Esophagus muscularis mucosa (tissue), 4 donors: ENCODE data around the gene RILPL1. TPM values are rescaled to one million over a fixed set of nuclear protein-coding genes. Genes with fewer than 3 reads are reported as not detected.
"Not testable (repeated sequence)": the region's sequence is repeated elsewhere in the genome, so short reads cannot be mapped to it uniquely, and the experiment has no call there.

Experiments
- DNase-seq: peaks from one replicate; pipeline ENCODE4 v3.0.0-alpha.2; 2017; ENCODE audit errors: extremely low spot score
- H3K27ac ChIP-seq, 4 donors: fragments of 200-600 bp; sonication (generic); replicated peaks in 1 of 4; 1 replicate in 3 of 4; 2 replicates in 1 of 4; pipeline ENCODE4 v1.5.1; 2016 to 2019; ENCODE audit warnings: mild to moderate bottlenecking in 1 of 4
- H3K27me3 ChIP-seq, 4 donors: fragments of 200-600 bp; sonication (generic); one replicate each; pipeline versions ENCODE4 v1.5.1 to v1.6.0; 2016 to 2019
- H3K36me3 ChIP-seq, 4 donors: fragments of 200-600 bp; sonication (generic); one replicate each; pipeline ENCODE4 v1.5.1; 2016 to 2019
- H3K4me1 ChIP-seq, 4 donors: fragments of 200-600 bp; sonication (generic); one replicate each; pipeline ENCODE4 v1.5.1; 2016 to 2019
- H3K4me3 ChIP-seq, 4 donors: fragments of 200-600 bp; sonication (generic); 1 replicate in 2 of 4; 2 replicates in 2 of 4; pipeline ENCODE4 v1.5.1; 2016 to 2019; ENCODE audit warnings: mild to moderate bottlenecking in 4 of 4, moderate library complexity in 1 of 4
- H3K9me3 ChIP-seq, 4 donors: fragments of 200-600 bp; sonication (generic); 1 replicate in 3 of 4; 2 replicates in 1 of 4; pipeline ENCODE4 v1.5.1; 2016 to 2019
- EP300 ChIP-seq: sonication (generic); formaldehyde crosslinking; IDR thresholded peaks from one replicate; pipeline ENCODE4 v1.6.1; 2017; ENCODE audit warnings: antibody characterized with exemption
- POLR2A ChIP-seq: fragments of 450-650 bp; IDR thresholded peaks from one replicate; pipeline ENCODE4 v1.6.1; 2017; ENCODE audit warnings: antibody characterized with exemption, moderate library complexity, mild to moderate bottlenecking, low read depth
- POLR2AphosphoS5 ChIP-seq, 2 donors: sonication (generic); formaldehyde crosslinking; IDR thresholded peaks; one replicate each; pipeline ENCODE4 v1.6.1; 2017; ENCODE audit warnings: antibody characterized with exemption in 2 of 2
- WGBS: methylation state at CpG from one replicate; pipeline ENCODE4 v1.1.5; 2018; 5-methylcytosine and 5-hydroxymethylcytosine counted together
- intact Hi-C: fragments of 100-400 bp; cut with DNase I; formaldehyde crosslinking; loops from one replicate; pipeline ENCODE4 v1.15.1; 2023
- total RNA-seq, 4 donors: library from RNA; depleted of rRNA; stranded (reverse); fragments of >200 nt; gene quantifications; one replicate each; pipeline versions ENCODE4 v1.1.0 to v1.2.1, GENCODE V29; 2016
- TF ChIP-seq, protein P1 (sequence below), 3 experiments: fragments of 200-600 bp in 2 of 3; fragments of 450-650 bp in 1 of 3; sonication (generic) in 2 of 3; IDR thresholded peaks; one replicate each; pipeline ENCODE4 v1.5.1; 2017 to 2019; ENCODE audit warnings: antibody characterized with exemption in 3 of 3, mild to moderate bottlenecking in 2 of 3, moderate library complexity in 1 of 3

Gene RILPL1
- total RNA-seq, 4 donors from 2014 or later: 19.9 to 54.4 (median 38.4) TPM

DNA sequence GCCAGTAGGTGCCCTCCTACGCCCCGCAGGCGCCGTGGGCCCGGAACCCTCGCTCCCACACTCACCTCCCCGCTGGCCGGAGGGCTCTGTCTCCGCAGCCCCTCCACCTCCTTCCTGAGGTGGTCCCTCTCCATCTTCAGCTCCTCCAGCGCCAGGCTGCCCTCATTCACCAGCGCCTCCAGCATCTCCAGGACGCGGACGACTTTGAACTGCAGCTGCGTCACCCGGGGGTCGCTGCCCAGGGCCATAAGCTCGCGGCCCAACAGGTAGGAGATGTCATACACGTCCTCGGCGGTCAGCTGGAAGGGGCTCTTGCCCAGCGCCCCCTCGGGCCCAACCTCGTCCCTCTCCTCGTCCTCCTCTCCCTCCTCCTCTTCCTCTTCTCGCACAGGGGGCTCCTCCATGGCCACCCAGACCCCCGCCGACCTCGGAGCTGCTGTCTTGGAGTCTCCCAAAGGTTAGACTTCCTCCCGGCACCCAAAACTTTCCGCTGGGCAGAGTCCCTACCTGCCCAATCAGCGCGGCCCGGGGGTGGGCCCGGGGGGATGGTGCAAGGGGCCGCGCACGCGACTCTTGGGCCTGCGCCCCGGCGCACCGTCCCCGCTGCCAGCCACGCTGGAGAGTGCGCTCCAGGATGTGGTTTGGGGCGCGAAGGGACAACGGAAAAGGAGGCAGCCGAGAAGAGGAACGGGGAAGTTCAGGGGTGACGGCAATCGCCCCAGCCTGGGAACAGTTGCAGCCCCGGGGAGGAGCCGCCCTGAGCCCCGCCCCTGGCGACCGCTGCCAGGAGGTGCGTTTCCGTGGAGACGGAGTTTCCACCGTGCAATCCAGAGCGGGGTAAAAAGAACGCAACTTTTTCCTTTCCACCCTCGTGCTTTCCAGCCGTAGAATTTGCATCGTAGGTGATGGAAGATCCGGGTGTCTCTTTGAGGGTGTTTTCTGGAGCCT, 97.2 kb downstream of the RILPL1 start, which contains the start of gene RILPL2:
TSS of gene RILPL2 (minus strand) at position 668 of the 948 bp plus-strand sequence. CDS start at position 404, 264 bp downstream.
- H3K27me3 ChIP-seq: no peaks in the 10 kb centered on the region
- peak within 1 kb of the TSS; percentile 66 to 94 (median 78) for H3K4me3 ChIP-seq
- peak; percentile 96 for DNase-seq
- H3K4me1 ChIP-seq: peaks cover 22 to 51% (median 49%) of the 10 kb centered on the region in 4 donors
- H3K36me3 ChIP-seq: peaks cover 0 to 4% (median under 1%) of the 10 kb centered on the region in 4 donors
- H3K27ac ChIP-seq: peak within 1 kb of the TSS; percentile 73 to 83 (median 78)
- under 1% methylated on average over 51 of the region's 69 CpGs for WGBS
- TF ChIP-seq POLR2A (peak; percentile 35), EP300 (no peak), POLR2AphosphoS5 (IDR thresholded peaks at IDR 0.05) (peak; percentile 75 to 82)
- TF ChIP-seq, protein P1, sequence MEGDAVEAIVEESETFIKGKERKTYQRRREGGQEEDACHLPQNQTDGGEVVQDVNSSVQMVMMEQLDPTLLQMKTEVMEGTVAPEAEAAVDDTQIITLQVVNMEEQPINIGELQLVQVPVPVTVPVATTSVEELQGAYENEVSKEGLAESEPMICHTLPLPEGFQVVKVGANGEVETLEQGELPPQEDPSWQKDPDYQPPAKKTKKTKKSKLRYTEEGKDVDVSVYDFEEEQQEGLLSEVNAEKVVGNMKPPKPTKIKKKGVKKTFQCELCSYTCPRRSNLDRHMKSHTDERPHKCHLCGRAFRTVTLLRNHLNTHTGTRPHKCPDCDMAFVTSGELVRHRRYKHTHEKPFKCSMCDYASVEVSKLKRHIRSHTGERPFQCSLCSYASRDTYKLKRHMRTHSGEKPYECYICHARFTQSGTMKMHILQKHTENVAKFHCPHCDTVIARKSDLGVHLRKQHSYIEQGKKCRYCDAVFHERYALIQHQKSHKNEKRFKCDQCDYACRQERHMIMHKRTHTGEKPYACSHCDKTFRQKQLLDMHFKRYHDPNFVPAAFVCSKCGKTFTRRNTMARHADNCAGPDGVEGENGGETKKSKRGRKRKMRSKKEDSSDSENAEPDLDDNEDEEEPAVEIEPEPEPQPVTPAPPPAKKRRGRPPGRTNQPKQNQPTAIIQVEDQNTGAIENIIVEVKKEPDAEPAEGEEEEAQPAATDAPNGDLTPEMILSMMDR (IDR thresholded peaks at IDR 0.05): peak in 1 of 3 experiments; percentile 13
- H3K9me3 ChIP-seq: no peaks in the 10 kb centered on the region
- intact Hi-C loops: loop anchor here (10.0 kb wide), 1 partner anchor 99 kb away; the partner anchor contains the start of gene RILPL1

DNA sequence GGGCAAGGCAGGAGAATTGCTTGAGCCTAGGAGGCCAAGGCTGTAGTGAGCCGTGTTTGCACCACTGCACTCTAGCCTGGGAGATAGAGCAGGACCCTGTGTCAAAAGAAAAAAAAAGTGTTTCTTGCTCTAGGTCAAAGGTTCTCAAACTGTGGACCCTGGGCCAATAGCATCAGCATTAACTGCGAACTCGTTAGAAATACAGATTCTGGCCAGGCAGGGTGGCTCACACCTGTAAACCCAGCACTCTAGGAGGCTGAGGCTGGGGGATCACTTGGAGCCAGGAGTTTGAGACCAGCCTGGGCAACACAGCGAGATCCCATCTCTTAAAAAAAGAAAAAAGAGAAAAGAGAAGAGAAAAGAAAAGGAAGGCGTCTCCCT, 97.9 kb downstream of the RILPL1 start:
- TF ChIP-seq POLR2AphosphoS5 (IDR thresholded peaks at IDR 0.05): no peak
- TF ChIP-seq EP300: no peak
- TF ChIP-seq POLR2A: no peak
- TF ChIP-seq, protein P1 (IDR thresholded peaks at IDR 0.05): no peak
- peak overlapping the region; percentile 66 to 94 (median 78) for H3K4me3 ChIP-seq
- H3K4me1 ChIP-seq: peaks cover 22 to 51% (median 49%) of the 10 kb centered on the region in 4 donors
- no peaks in the 10 kb centered on the region for H3K27me3 ChIP-seq
- 39% methylated on average over 5 of the region's 5 CpGs for WGBS
- DNase-seq: no peak
- H3K27ac ChIP-seq: peak overlapping the region; percentile 73 to 83 (median 78)
- H3K36me3 ChIP-seq: peaks cover 0 to 10% (median 7%) of the 10 kb centered on the region in 4 donors
- no peaks in the 10 kb centered on the region for H3K9me3 ChIP-seq
- intact Hi-C loops: loop anchor here (10.0 kb wide), 1 partner anchor 99 kb away; the partner anchor contains the start of gene RILPL1

DNA sequence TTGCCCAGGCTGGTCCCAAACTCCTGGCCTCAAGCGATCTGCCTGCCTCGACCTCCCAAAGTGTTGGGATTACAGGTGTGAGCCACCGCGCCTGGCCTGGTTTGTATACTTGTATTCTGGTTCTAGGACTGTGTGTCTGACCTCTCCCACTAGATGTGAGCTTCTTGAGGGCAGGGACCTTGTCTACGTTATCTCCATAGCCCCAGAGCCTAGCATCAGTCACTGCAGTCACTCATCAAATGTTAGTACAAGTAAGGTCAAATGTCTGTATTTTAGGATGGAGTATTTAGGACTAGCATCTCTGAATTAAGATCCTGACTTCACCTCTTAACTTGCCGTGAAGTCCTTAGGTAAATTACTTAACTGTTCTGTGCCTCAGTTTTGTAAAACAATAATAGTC, 99.9 kb downstream of the RILPL1 start:
- no peak for DNase-seq
- peak overlapping the region in 3 of 4 donors; percentile 6 to 69 (median 16) for H3K4me3 ChIP-seq

DNA sequence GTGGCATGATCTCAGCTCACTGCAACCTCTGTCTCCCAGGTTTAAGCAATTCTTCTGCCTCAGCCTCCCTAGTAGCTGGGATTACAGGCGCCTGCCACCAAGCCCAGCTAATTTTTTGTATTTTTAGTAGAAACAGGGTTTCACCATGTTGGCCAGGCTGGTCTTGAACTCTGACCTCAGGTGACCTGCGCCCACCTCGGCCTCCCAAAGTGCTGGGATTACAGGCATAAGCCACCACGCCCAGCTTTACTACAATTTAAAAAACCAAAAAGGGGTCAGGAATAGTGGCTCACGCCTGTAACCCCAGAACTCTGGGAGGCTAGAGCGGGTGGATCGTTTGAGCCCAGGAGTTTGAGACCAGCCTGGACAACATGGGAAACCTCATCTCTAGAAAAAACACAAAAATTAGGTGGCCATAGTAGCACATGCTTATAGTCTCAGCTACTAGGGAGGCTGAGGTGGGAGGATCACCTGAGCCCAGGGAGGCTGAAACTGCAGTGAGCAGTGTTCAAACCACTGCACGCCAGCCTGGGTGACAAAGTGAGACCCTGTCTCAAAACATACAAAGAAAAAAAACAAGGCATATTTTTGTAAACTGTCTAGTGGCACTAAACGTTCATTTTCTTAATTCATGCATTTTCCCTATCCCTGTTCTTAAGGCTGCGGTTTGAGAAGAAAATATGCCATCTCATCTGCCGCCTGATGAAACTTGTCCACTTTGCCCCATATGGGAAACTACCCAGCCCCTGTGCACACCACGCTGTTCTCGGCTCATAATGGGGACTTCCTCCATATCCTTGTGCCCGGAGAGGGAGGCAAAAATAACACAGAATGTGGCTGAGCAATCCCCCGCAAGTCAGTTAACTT, 101.3 kb downstream of the RILPL1 start:
- intact Hi-C loops: loop anchor here (10.0 kb wide), 1 partner anchor 103 kb away; the partner anchor contains the start of gene RILPL1
- not testable (repeated sequence) for DNase-seq, H3K27me3 ChIP-seq, H3K9me3 ChIP-seq, H3K27ac ChIP-seq
- peaks cover 25 to 42% (median 36%) of the 10 kb centered on the region in 4 donors for H3K36me3 ChIP-seq
- H3K4me3 ChIP-seq: peak overlapping the region in 3 of 4 donors; percentile 0 to 34 (median 6)
- peaks cover 22 to 48% (median 47%) of the 10 kb centered on the region in 4 donors for H3K4me1 ChIP-seq
- WGBS: 75% methylated on average over 15 of the region's 15 CpGs

More for the DNA sequence above, 99.9 kb downstream of the RILPL1 start:
- 87% methylated on average over 6 of the region's 6 CpGs for WGBS
- TF ChIP-seq EP300 (no peak), POLR2A (no peak), POLR2AphosphoS5 (IDR thresholded peaks at IDR 0.05) (no peak)
- TF ChIP-seq, protein P1 (IDR thresholded peaks at IDR 0.05): no peak
- Histone ChIP-seq H3K27me3 (no peaks in the 10 kb centered on the region), H3K27ac (peak overlapping the region in 2 of 4 donors; percentile 25 to 34), H3K9me3 (no peaks in the 10 kb centered on the region), H3K36me3 (peaks cover 11 to 27% (median 23%) of the 10 kb centered on the region in 4 donors), H3K4me1 (peaks cover 22 to 51% (median 49%) of the 10 kb centered on the region in 4 donors)
- intact Hi-C loops: loop anchor here (10.0 kb wide), 1 partner anchor 101 kb away; the partner anchor contains the start of gene RILPL1

DNA sequence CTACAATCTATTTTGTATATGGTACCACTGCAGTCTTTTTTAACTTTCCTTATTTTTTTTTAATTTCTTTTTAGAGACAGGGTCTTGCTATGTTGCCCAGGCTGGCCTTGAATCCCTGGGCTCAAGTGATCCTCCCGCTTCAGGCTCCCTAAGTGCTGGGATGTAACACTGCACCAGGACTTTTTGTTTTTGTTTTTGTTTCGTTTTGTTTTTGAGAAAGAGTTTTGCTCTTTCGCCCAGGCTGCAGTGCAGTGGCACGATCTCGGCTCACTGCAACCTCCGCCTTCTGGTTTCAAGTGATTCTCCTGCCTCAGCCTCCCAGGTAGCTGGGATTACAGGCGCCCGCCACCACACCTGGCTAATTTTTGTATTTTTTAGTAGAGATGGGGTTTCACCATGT, 104.4 kb downstream of the RILPL1 start:
- WGBS: 96% methylated on average over 8 of the region's 8 CpGs
- DNase-seq, H3K4me3 ChIP-seq, H3K9me3 ChIP-seq, H3K27ac ChIP-seq, H3K27me3 ChIP-seq, intact Hi-C loops: not testable (repeated sequence)
- Histone ChIP-seq H3K36me3 (peaks cover 30 to 50% (median 44%) of the 10 kb centered on the region in 4 donors), H3K4me1 (peaks cover 7 to 24% (median 23%) of the 10 kb centered on the region in 4 donors)
